HUDEP-2 (cell line): Measurements from ENCODE around the gene OPCML.

Experiments used
- DNase-seq, 76 experiments: peaks; one replicate each; lab custom pipeline; 2025; ENCODE audit not compliant: unreplicated experiment in 76 of 76; lab: John Stamatoyannopoulos, UW

OPCML gene

DNA sequence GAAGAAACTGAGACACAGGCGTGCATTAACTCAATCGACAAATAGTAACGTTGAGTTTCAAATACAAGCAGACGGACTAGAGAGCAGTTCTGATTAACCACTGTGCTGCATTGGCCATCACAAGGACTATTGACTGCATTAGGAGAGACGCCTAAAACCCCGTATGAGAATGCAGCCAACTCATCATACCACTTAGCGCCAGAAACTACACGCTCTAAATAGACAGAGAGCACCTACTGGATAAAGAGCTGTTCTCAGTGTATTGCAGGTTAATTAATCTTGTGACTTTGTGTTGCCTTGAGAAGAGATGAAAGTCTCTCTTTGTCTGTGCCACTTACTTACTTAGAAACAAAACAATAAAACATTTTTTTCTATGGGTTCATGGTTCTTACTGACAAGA lies 484.0 kb downstream of the OPCML start:
- DNase-seq: no peak

DNA sequence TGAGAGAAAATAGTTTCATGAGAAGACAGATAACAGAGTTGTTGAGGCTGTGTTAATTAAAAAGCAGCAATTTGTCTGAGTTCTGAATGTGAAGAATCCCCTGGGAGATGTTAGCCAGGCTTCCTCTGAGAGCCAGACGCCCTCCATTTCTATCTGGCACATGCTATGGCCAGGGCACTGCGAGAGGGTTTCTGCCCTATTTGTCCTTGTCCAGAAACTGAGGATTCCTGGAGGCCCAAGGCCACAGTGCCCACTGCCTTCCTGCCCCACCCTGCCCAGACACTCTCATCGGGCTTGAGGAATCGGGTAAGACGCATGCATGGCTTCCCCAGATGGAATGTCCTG lies 484.6 kb downstream of the OPCML start:
- DNase-seq: no peak

DNA sequence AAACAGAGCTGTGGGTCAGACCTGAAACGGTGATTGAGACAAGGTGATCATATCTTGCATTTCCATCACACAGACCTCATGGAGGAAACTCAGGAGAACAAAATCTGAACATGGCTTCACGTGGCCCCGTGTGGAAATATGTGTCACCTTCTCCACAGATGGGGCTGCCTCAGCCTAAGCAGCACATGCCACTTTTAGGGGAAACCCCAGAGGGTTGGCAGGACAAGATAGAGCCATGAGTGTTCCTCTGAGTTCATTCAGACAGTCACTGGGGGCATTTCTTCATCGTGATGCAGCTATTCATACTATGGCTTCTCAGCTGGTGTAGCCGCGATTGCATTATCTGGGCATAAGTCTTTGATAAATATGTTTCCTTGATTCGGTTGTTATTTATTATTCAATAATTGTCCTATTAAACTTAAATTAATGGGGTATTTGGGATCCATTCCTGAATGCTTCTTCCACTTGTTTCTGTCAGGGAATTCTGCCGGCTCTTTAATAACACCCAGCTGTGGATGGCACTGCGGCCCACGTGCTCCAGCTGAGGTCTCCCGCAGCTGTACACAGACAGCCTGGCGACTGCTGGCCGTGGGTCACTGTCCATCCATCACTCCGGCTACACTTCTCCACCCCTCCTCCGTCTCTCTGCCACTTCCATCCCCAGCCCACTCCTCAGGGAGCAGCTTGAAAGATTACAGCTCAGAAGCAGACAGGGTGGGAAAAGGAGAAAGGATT lies 485.1 kb downstream of the OPCML start:
- no peak for DNase-seq

DNA sequence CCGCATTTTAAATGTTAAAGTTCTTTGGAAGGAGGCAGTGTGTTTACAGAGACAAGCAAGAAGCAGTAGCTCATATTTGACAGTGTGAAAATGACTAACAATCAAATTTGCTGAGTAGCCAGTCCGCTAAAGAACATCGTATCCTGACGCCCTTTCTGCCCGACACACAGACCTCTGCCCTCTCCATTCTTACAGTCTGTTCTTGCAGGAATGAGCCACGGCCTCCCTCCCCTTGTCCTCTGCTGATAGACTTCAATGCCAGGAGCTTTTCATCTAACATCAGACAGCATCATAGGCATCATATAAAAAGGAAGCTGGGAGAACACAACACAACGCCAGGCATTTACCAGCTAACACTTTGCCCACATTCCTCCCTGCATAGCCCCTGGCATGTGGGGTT lies 486.0 kb downstream of the OPCML start:
- DNase-seq: no peak

DNA sequence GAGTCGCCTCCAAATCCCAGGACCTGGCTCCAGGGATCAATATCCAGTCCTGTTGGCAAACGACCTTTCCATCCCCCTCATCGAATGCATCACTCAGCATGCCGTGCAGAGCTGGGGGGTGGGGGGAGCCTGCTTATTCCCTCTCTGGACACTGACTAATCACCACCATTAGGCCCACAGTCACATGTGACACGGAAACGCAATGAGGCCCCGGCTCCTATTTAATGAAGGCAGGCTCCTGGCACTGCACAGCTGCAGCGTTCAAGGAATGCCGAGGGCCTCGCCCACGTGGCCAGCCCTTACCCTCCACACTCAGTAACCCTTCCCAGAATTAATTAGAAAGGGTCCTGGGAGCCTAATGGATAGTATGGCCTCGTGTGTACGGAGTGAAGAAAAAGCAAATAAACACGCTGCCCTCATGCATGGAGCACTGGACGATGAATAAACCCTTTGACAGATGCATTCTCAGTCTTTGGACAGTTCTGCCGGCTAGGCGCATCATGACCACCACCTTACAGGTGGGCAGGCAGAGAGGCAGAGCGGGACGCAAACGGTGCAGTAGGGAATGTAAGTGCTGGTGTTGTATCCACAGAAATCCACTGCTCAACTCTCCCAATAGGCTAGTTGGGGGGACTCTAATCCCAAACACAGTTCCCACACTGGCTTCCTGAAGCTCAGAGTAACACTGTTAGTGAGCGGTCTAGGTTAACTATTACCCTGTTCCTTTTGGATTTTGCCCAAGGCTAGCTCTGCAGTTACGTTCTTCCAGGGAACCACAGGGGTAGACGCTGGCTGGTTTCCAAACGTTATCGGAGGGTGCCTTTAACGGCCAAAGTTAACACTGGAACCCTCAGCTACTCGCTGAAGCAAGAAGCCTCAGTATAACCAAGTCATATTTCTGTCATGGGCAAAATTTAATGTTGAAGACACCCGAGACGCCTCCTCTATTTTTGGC lies 490.1 kb downstream of the OPCML start:
- no peak for DNase-seq

DNA sequence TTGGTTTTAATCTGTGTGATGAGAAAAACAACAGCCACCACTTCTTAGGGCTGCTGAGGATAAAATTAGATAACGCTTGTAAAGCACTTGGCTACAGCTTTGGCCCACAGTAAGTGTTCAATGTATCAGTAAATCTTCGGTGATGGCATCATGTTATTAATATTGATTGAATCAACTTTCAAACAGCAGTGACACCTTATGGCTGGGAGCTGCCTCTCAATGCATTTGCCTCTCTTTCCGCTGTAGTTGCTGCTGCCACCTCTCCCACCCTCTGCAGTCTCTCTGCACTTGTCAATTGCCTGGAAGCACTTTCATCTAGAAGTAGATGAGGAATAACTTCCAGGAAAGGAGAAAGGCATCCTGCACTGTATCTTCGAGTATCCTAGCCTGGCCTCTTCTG lies 491.1 kb downstream of the OPCML start:
- no peak for DNase-seq

DNA sequence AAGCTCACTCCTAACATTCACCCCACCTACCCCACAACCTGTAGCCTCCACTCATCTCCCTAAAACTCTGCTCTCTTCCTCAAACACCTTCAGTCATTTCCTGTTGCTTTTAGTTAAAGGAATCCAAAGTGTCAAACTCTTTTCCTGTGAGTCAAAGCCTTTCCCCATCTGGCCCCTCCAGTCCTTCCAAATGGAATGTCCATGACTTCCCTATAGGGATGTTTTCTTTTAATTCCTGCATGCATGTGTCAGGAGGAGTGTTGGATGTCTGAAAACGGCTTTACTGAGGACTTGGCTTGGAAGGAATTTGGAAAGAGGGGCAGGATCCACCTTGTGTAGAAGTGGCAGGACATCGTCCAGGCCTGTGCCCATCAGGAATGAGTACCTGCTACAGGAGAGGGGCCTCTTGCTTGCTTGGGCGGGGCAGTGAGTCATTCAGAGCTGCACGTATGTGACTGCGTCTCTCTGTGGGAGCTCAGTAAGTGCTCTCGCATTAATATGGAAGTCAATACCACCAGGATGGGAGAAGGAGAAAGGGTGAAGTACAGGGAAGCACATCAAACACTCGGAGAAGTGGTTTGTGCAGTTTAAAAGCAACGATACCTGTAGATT lies 491.9 kb downstream of the OPCML start:
- DNase-seq: no peak

DNA sequence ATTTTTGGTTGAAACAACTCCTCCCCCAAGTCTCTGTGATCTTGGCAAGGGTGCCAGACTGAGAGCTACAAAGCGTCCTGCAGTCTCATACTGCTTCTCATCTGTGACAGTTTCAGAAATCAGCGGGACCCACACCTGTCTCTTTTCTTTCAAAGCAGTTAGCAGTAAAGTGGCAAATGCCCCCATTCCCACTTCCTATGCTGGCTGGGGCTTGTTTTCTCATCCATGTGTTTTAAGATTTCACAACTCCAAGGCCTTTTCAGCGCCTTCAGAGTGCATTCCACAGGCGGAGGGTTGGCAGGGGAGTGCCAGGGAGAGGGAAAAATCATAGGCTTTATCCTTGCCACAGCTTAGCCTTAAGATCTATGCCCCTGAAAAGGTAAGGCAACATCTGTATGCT lies 493.5 kb downstream of the OPCML start:
- DNase-seq: no peak

DNA sequence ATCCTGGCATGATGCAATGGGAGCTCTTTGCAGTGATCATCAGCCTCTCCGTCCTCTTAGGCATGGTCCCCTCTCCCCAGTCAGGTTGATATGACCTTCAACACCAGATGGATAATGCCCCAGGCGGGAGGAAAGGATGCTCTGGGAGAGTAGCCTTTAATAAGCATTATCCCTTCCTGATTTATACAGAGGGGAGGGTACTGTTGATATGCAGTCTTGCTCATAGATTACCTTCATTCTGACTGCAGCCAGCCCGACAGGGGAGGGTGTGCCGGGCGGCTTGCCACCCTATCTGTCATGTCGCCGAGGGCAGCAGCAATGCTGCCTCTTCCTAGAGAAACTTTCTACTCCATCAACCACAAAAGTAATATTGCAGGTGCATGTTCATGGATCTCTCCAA lies 497.4 kb downstream of the OPCML start:
- no peak for DNase-seq

DNA sequence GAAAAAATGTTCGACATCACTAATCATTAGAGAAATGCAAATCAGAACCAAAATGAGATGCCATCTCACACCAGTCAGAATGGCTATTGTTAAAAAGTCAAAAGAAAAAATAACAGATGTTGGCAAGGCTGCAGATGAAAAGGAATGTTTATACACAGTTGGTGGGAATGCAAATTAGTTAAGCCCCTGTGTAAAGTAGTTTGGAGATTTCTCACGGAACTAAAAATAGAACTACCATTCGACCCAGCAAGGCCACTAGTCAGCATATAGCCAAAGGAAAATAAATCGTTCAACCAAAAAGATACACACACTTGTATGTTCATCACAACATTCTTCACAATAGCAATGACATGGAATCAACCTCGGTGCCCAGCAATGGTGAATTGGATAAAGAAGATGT lies 503.2 kb downstream of the OPCML start:
- no peak for DNase-seq

DNA sequence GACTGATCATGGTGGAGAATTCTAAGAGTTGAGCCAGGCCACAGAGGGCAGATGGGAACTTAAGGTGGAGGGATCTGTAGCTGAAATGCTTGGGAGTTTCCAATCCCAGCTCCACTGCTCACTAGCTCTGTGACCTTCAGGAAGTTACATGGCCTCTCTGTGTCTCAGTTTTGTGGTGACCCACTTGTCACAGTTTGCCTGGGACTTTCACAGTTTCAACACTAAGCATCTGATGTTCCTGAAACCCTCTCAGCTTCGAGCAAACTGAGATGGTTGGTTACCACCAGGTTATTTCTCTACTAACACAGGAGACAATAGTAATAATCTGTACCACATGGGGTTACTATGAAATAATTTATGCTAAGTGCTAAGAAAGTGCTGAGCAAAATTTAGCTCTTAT lies 505.3 kb downstream of the OPCML start:
- DNase-seq: no peak

DNA sequence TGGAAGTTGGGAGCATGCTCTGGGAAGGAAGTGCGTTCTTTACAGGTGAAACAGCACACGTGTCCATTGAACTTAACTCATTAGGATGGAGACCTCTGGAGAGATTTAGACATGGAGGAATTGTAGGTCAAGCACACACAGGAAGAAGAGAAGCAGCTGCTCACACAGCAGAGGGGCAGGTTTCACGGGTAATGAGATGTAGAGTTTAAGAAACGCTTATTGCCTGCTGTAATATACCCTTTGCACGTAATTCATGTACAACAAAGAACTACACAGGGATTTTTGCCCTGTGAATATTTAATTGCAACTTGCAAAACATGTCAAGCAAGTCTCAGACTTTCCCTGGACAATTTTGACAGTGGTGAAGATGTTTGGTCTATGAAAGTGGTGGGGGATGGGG lies 508.0 kb downstream of the OPCML start:
- no peak for DNase-seq

DNA sequence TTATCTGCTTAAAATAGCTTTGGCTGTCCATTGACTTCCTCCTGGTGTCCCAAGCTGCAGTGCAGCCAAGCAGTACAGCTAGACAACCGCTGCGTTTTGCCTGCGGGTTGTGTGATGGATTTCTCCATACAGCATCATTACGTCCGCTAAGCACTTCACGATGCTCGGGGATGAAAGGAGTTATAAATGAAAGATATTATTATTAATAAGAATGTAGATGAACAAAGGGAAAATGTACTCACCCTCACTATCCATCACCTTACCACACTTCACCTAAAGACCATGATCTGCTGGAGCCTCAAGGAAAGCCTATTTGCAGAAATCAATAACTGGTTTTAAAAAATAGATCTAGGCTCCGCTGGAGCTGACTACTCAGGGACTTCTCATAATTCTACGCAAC lies 509.1 kb downstream of the OPCML start:
- peak in 1 of 76 experiments; percentile 1 for DNase-seq

DNA sequence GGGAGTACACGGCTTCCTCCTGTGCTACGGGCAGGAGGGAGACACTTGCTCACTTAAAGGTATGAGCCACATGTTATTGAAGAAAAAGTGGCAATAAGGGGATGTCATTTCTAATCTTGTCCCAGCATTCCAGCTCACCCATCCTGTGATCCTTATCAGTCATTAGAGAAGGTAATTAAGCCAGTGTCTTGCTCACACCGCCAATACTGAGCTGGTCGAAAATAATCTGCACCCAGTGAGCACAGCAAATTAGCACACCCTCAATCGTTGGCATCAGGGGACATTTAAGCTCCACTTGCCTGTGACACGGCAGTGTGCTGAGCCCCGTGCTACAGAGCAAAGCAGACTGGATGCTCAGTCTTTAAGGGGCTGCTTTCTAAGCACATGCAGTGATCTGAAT lies 510.7 kb downstream of the OPCML start:
- no peak for DNase-seq

DNA sequence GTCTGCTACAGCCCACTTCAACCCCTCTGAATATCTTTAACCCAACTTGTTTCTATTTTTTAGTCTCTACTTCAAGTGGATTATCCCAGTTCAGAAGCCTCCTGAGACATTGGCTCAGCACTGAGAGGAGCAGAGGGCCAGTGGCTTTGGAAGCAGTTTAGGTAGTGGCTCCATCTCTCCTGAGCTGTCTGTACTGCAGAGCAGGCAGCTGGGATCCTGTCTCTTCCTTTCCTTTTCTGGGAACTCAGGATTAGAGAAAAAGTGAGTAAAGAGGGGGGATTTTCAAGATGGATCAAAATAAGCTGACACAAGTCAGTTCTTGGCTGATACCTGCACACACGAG lies 512.0 kb downstream of the OPCML start:
- no peak for DNase-seq

DNA sequence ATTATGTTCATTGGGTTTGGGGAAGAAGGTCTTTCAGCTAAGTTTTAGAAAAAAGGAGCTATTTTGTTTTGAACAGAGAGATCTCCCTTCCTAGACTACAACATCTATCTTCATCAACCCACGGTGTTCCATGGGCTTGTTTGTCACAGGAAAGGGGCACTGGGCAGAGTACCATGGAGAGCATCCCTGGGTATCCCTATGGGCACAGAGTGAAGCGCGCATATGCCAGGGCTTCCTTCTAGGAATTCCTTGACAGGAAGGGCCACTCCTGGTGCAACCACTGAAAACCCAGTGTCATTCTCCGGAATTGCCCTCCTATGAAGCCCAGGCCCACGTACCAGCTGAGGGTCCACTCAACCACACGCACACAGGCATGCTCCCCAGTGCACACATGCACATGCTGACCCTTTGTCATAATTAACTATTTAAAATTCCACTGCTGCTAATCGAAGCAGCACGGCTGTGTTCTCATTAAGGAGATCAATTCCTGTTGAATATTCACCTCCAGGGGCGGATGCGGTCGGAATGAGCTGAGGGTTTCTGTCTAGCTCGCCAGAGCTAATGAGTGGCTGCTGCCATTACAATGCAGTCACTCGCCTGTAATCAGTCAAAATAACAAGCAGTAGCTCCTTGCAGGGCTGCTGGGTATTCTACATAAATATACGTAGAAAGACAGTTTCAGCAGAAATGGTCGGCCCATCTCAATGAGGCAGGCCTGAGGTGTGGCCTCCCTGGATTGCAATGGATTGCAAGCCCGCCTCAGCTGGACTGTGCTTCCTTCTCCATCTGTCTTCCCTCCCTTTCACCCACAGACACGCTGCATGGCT lies 512.5 kb downstream of the OPCML start:
- no peak for DNase-seq

DNA sequence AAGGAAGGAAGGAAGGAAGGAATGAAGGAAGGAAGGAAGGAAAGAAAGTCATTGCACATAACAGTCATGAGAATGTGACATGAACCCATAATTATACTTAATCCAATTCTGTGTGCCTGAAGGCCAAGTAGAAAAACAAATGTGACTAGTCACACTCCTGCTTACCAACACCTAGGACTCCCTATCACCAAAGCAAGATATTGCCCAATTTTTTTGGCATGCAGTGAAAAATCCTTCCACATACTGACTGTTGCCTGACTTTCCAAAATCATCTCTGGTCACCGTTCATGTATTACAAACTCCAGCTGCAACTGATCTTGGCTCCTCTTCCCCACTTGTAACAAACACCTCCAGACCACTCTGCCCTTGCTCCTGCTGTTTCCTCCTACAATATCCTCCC lies 516.8 kb downstream of the OPCML start:
- no peak for DNase-seq

DNA sequence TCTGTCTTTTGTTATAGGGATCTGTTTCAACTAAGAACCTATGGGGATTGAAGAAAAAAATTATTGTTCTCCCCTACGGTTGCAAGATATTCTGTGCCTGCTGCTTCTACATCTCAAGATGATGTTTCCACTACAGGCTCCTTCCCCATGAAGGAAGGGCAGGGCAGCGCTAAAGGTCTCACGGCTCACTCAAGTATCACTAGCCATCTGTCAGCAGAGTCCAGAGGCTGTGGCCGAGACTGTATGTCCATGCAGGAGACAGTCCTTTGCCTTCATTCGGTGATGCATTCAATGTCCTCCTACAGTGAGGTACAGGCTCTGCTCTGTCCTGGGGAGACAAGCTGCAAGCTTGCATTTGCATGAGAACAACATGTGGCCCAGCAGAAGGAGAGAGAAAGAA lies 518.0 kb downstream of the OPCML start:
- no peak for DNase-seq

DNA sequence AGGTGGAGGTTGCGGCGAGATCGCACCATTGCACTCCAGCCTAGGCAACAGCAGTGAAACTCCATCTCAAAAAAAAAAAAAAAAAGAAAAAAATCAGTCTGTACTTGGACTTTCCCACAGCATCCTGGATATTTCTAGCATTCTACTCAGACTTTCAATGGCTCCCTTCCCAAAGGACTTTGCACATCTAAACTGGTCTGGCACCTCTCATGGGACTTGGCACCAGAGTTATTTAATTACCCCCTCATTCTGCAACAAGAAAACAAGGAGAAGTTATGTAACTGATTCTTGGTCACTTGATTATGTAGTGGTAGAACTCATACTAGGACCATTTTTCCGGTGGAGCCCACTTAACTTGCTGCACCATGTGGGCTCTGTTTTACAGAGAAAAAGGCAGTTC lies 519.5 kb downstream of the OPCML start:
- no peak for DNase-seq

DNA sequence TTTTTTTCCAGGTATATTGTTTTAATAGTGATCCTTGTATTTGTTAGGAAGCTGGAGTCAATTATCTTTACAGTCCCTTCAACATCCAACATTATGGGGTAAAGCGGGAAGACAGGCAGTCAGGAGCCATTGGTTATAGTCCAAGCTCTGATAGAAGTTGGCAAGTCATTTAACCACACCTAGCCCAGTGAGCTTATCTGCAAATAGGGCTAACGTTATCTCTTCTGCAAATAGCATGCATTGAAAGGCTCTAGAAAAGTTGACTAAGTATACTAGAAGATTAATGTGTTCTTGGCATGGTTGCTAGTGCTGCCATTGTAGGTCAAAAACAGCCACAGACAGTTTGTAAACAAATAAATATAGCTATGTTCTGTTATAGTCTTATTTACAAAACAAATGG lies 520.7 kb downstream of the OPCML start:
- DNase-seq: peak in 4 of 76 experiments; percentile 0 to 44 (median 16)

DNA sequence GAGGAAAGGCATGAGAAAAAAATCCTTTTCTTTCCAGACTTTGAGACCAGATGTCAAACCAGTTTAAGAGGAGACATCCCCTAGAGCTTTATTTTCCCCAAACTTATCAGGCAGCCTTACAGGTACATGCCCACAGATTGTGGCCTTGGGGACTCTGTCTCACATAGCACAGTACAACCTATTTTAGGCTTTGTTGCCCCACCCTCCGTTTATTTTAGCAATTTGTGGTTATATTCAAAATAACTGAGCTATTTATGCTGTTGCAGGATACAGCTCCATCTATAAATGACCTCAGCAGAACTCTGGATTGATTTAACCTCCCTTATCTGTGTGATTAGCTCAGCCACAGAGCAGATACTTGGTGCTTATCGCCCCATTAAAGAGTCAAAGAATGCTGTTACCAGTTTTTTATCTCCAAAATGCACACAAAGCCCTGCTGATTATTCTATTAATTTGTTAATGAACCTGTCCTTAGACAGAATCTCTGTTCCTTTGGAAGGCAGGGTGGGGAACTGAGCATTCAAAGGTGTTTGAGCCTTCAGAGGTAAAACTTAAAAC lies 525.2 kb downstream of the OPCML start:
- DNase-seq: no peak
